Retinal pigment epithelial cell (primary cell): Measurements from ENCODE around the gene MYH11.
A peak's percentile ranks its signal among the peaks of the same experiment; 100 is the strongest.

Experiments
- DNase-seq: peaks from one replicate; pipeline ENCODE4 v3.0.0-alpha.2; 2010; ENCODE audit warnings: low read depth
- H3K4me3 ChIP-seq: 2 replicates; pipeline ENCODE4 v1.5.1; 2011; ENCODE audit warnings: mild to moderate bottlenecking, low read length, control low read depth, moderate library complexity
- TF ChIP-seq, protein P1 (sequence below): conservative IDR thresholded peaks from 2 replicates; pipeline ENCODE4 v1.5.1; 2011; ENCODE audit warnings: low read depth, low read length, control low read depth, inconsistent platforms

MYH11 gene

DNA sequence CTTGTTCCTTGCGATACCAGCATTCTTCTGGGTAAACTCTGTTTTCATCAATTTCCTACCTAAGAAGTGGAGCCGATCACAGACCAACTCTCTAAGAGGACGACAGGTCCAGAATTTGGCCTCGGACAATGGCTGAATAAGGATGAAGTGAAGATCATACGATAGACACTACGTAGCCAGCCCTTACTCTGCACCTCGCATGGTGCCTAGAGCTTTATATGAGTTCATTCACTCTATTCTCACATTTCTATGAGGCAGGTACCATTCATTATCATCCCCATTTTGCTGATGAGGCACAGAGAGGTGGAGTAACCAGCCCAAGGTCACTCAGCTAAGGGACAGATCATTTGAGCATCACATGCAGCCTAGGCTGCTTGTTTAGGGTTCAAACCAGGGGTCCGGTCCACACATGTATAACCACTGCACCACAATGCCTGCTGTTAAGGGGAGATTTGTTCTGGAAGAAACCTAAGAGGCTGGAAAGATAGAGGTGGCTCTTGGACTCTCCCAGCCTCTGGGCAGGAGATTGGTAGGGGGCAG lies 78.6 kb downstream of the MYH11 start:
- H3K4me3 ChIP-seq: no peak overlapping the region
- DNase-seq: no peak
- TF ChIP-seq, protein P1, sequence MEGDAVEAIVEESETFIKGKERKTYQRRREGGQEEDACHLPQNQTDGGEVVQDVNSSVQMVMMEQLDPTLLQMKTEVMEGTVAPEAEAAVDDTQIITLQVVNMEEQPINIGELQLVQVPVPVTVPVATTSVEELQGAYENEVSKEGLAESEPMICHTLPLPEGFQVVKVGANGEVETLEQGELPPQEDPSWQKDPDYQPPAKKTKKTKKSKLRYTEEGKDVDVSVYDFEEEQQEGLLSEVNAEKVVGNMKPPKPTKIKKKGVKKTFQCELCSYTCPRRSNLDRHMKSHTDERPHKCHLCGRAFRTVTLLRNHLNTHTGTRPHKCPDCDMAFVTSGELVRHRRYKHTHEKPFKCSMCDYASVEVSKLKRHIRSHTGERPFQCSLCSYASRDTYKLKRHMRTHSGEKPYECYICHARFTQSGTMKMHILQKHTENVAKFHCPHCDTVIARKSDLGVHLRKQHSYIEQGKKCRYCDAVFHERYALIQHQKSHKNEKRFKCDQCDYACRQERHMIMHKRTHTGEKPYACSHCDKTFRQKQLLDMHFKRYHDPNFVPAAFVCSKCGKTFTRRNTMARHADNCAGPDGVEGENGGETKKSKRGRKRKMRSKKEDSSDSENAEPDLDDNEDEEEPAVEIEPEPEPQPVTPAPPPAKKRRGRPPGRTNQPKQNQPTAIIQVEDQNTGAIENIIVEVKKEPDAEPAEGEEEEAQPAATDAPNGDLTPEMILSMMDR: no peak

DNA sequence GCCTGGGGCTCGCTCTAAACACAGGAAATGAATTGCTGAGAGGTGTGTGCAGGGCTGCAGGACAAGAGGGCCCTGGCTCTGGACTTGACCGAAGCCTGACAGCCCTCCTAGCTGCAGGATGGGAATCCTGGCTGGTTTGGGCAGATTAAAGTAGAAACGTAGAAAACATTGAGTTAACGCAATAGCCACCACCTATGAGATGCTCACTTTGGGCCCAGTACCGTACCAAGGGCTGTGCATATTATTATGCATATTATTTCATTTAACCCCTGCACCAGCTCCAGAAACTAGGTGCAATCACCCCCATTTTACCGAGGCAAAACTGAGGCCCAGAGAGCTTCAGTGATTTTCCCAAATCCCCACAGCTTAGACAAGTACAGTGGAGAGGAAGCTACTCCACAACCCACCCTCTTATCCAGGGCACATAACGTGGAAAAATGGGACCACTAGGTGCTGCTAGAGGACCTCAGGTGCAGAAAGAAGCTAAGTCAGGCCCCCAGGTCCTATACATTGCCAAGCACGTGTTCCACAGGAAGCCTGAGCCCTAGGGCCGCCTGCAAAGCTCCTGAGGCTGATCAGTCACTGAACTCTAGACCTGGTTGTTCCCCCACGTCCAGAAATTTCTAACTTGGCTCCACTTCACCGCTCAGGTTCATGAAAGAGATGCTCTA lies 79.2 kb downstream of the MYH11 start:
- H3K4me3 ChIP-seq: no peak overlapping the region
- TF ChIP-seq, protein P1: peak; percentile 83
- peak; percentile 44 for DNase-seq

DNA sequence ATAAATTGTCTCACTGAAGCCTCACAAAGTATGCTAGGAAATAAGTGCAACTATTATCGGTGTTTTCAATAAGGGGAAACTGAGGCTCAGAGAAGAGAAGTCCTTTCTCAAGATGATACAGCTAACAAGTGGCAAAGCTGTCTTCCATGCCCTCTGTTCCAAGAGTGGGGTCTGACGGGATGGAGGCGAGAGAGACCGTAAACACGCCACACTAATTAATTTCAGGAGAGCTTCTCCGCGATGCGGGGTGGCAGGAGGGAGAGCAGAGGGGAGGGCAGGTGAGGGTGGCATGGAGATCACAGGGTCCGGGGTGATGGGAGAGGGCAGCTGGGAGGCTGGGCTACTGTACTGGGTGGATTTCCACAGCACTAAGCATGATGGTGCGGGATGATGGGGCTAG lies 80.3 kb downstream of the MYH11 start:
- TF ChIP-seq, protein P1: no peak
- DNase-seq: no peak
- H3K4me3 ChIP-seq: no peak overlapping the region

DNA sequence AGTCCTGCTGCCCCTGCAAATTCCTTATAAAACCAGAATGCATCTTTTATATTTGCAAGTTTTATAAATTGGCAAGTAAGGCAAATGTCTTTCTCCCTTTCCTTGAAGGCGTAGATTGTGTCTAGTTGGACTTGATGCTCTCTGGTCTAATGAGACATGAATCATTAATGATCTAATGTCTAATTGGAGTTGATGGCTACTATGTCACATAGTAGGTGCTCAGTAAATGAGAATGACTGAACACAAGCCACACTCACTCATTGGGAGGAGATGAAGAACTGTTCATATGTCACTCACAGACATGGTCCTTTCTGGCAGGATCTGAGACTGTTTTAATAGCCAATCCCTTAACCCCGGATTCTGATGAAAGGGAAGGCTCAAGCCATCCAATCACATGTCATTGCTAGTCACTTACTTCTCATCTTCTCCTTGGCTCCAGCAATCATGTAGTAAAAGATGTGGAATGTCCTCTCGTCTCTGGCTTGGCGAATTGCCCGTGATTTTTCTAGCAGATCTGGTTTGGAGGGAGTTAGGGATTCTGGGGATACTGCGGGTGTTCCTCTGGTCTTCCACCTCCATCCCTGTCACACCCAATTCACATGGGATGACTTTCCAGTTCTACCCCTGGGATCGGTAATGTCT lies 81.0 kb downstream of the MYH11 start:
- TF ChIP-seq, protein P1: no peak

DNA sequence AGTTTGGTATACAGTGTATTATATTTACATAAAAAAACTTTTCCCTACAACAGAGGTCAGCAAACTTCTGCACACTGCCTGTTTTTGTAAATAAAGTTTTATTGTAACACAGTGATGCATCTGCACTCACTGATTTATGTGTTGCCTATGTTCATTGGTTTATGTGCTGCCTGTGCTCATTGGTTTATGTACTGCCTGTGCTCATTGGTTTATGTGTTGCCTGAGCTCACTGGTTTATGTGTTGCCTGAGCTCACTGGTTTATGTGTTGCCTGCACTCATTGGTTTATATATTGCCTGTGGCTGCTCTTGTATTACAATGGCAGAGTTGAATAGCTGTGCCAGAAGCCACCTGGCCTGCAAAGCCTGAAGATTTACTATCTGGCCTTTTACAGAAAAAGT lies 81.6 kb downstream of the MYH11 start:
- H3K4me3 ChIP-seq: no peak overlapping the region
- DNase-seq: peak; percentile 10
- TF ChIP-seq, protein P1: no peak

More for the DNA sequence above, 81.0 kb downstream of the MYH11 start:
- no peak for DNase-seq
- no peak overlapping the region for H3K4me3 ChIP-seq

DNA sequence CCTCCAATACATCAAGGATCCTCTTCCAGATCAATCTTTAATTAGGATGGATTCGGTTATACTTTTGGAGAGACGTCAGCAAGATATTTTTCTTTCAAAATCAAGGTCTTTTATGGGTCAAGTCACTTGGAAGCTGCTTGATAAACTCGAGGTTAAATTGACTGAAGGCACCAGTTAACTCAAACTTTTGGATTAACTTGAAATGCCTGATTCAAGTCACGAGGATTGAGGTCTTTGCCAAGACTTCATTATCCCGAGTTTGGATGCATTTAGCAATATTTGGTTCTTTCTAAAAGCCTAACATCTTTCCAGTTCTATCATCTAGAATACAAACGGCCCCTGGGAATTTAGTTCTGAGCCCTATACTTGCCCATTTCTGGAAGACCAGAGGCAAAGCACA lies 82.9 kb downstream of the MYH11 start:
- TF ChIP-seq, protein P1: no peak
- H3K4me3 ChIP-seq: no peak overlapping the region
- DNase-seq: peak; percentile 86
